SK-N-SH (cell line): ENCODE measurements around the gene GAB1. TPM values are rescaled to one million over a fixed set of nuclear protein-coding genes. Genes with fewer than 3 reads are reported as not detected.

Experiments used
- CTCF ChIA-PET: fragments of 300-600, 350-600 bp; formaldehyde crosslinking; extraction: SDS; loops from one replicate; lab custom pipeline; 2021; lab: Yijun Ruan, JAX
- POLR2A ChIA-PET: fragments of 350-600 bp; sonication (Branson Sonifier 250); formaldehyde crosslinking; extraction: SDS; loops from one replicate; lab custom pipeline; 2020; ENCODE audit warnings: antibody characterized with exemption, inconsistent platforms; lab: Yijun Ruan, JAX
- DNase-seq: peaks from one replicate; pipeline ENCODE4 v3.0.0; 2012
- H2AFZ ChIP-seq: fragments of 200-600 bp; sonication (generic); 2 replicates; pipeline ENCODE4 v1.8.1; 2016; ENCODE audit warnings: antibody characterized with exemption, mild to moderate bottlenecking, low read depth
- H3F3A ChIP-seq: fragments of 200-600 bp; sonication (generic); replicated peaks from 2 replicates; pipeline ENCODE3; 2016; ENCODE audit warnings: antibody characterized with exemption, mild to moderate bottlenecking; ENCODE audit not compliant: insufficient read depth
- H3K27ac ChIP-seq, 2 experiments: fragments of 200-500 bp in 1 of 2; fragments of 200-600 bp in 1 of 2; sonication (Bioruptor generic) in 1 of 2; sonication (generic), shearing (Covaris generic) in 1 of 2; 2 replicates each; pipeline versions ENCODE4 v1.5.1 to v1.6.1; 2014 to 2016; ENCODE audit warnings: low read depth in 2 of 2, inconsistent platforms in 1 of 2, low read length in 1 of 2, mild to moderate bottlenecking in 1 of 2, mixed read lengths in 1 of 2
- H3K27me3 ChIP-seq: fragments of 200-600 bp; sonication (generic), shearing (Covaris generic); 2 replicates; pipeline ENCODE4 v1.6.1; 2016; ENCODE audit warnings: mixed run types; ENCODE audit not compliant: insufficient read depth
- H3K36me3 ChIP-seq, 2 experiments: fragments of 200-500 bp in 1 of 2; fragments of 200-600 bp in 1 of 2; sonication (Bioruptor generic) in 1 of 2; sonication (generic) in 1 of 2; replicated peaks in 1 of 2; 2 replicates each; pipeline versions ENCODE3 to v1.5.1; 2014 to 2016; ENCODE audit warnings: low read length in 1 of 2, mild to moderate bottlenecking in 1 of 2; ENCODE audit not compliant: insufficient read depth in 2 of 2, control insufficient read depth in 1 of 2
- H3K4me1 ChIP-seq, 2 experiments: fragments of 200-500 bp in 1 of 2; fragments of 200-600 bp in 1 of 2; sonication (Bioruptor generic) in 1 of 2; sonication (generic), shearing (Covaris generic) in 1 of 2; 2 replicates each; pipeline versions ENCODE4 v1.5.1 to v1.6.1; 2014 to 2016; ENCODE audit warnings: low read depth in 1 of 2, low read length in 1 of 2, mixed run types in 1 of 2; ENCODE audit not compliant: insufficient read depth in 2 of 2, control insufficient read depth in 1 of 2
- H3K4me2 ChIP-seq: fragments of 200-600 bp; sonication (generic), shearing (Covaris generic); 2 replicates; pipeline ENCODE4 v1.6.1; 2017; ENCODE audit warnings: mixed run types
- H3K4me3 ChIP-seq, 2 experiments: fragments of 200-500 bp in 1 of 2; fragments of 200-600 bp in 1 of 2; sonication (Bioruptor generic) in 1 of 2; sonication (generic), shearing (Covaris generic) in 1 of 2; 2 replicates each; pipeline versions ENCODE4 v1.5.1 to v1.8.1; 2014 to 2016; ENCODE audit warnings: low read depth in 2 of 2, inconsistent platforms in 1 of 2, low read length in 1 of 2, mild to moderate bottlenecking in 1 of 2, mixed read lengths in 1 of 2, moderate library complexity in 1 of 2
- H3K79me2 ChIP-seq: fragments of 200-600 bp; sonication (generic); 2 replicates; pipeline ENCODE4 v1.8.1; 2017; ENCODE audit warnings: mild to moderate bottlenecking; ENCODE audit not compliant: insufficient read depth
- H3K9ac ChIP-seq: fragments of 200-600 bp; sonication (generic); 2 replicates; pipeline ENCODE4 v1.6.1; 2017; ENCODE audit warnings: mixed run types
- H3K9me2 ChIP-seq: fragments of 200-600 bp; sonication (generic); 2 replicates; pipeline ENCODE4 v1.6.1; 2017; ENCODE audit warnings: mixed run types
- H3K9me3 ChIP-seq: fragments of 200-600 bp; sonication (generic); 2 replicates; pipeline ENCODE4 v1.6.1; 2017; ENCODE audit warnings: mixed run types, mild to moderate bottlenecking, moderate library complexity
- H4K20me1 ChIP-seq: fragments of 200-600 bp; sonication (generic); 2 replicates; pipeline ENCODE4 v1.6.1; 2017; ENCODE audit warnings: mild to moderate bottlenecking, mixed run types; ENCODE audit not compliant: insufficient read depth
- CHD2 ChIP-seq: fragments of 150-350 bp; IDR thresholded peaks from 2 replicates; pipeline ENCODE4 v1.6.1; 2018; ENCODE audit warnings: low read length; ENCODE audit not compliant: partially characterized antibody
- EP300 ChIP-seq, 2 experiments: IDR thresholded peaks; 2 replicates each; pipeline versions ENCODE4 v1.4.0 to v1.6.1; 2012; ENCODE audit warnings: borderline replicate concordance in 1 of 2, low read depth in 1 of 2, low read length in 1 of 2
- EZH2phosphoT487 ChIP-seq: fragments of 200-600 bp; sonication (generic); IDR thresholded peaks from 2 replicates; pipeline ENCODE4 v1.6.1; 2017; ENCODE audit warnings: low read depth, mixed run types, mild to moderate bottlenecking, antibody characterized with exemption, moderate library complexity, borderline replicate concordance
- GABPA ChIP-seq: IDR thresholded peaks from 2 replicates; pipeline ENCODE4 v1.4.0; 2012; ENCODE audit warnings: low read depth, mild to moderate bottlenecking
- GATA2 ChIP-seq: sonication (generic); formaldehyde crosslinking; IDR thresholded peaks from 2 replicates; pipeline ENCODE4 v1.5.0; 2020; ENCODE audit warnings: mild to moderate bottlenecking, missing genetic modification reagents
- JUND ChIP-seq: IDR thresholded peaks from 2 replicates; pipeline ENCODE4 v1.4.0; 2012
- MXI1 ChIP-seq: IDR thresholded peaks from 2 replicates; pipeline ENCODE4 v1.6.1; 2012; ENCODE audit warnings: mild to moderate bottlenecking, low read depth, low read length, improper control_type of control experiment
- NFIC ChIP-seq: IDR thresholded peaks from 2 replicates; pipeline ENCODE4 v1.4.0; 2012; ENCODE audit warnings: borderline replicate concordance
- NRF1 ChIP-seq: IDR thresholded peaks from 2 replicates; pipeline ENCODE4 v1.6.1; 2012; ENCODE audit warnings: low read depth, mild to moderate bottlenecking, low read length
- RFX5 ChIP-seq: IDR thresholded peaks from 2 replicates; pipeline ENCODE4 v1.6.1; 2012; ENCODE audit warnings: mild to moderate bottlenecking, improper control_type of control experiment, low read length
- RXRA ChIP-seq: IDR thresholded peaks from 2 replicates; pipeline ENCODE4 v1.4.0; 2012; ENCODE audit warnings: low read depth, mild to moderate bottlenecking, borderline replicate concordance
- SIN3A ChIP-seq: IDR thresholded peaks from 2 replicates; pipeline ENCODE4 v1.6.1; 2012; ENCODE audit warnings: low read depth, mild to moderate bottlenecking, low read length, moderate library complexity, borderline replicate concordance
- SMC3 ChIP-seq: IDR thresholded peaks from 2 replicates; pipeline ENCODE4 v1.6.1; 2012; ENCODE audit warnings: low read depth, low read length, improper control_type of control experiment
- YY1 ChIP-seq: IDR thresholded peaks from 2 replicates; pipeline ENCODE4 v1.4.0; 2012; ENCODE audit warnings: low read depth, mild to moderate bottlenecking
- WGBS: methylation state at CpG from one replicate; pipeline ENCODE4 v1.1.6; 2017; ENCODE audit warnings: low lambda C conversion rate; 5-methylcytosine and 5-hydroxymethylcytosine counted together
- polyA plus RNA-seq, 3 experiments: library from polyadenylated mRNA; depleted of rRNA; stranded (reverse); fragments of >200 nt; gene quantifications; 2 replicates each; pipeline ENCODE4 v1.2.3, GENCODE V29; 2012
- TF ChIP-seq, protein P1 (sequence below): IDR thresholded peaks from 2 replicates; pipeline ENCODE4 v1.4.0; 2012; ENCODE audit warnings: low read depth
- TF ChIP-seq, protein P2 (sequence below): fragments of 150-350 bp; IDR thresholded peaks from 2 replicates; pipeline ENCODE4 v1.6.1; 2017; ENCODE audit warnings: antibody characterized with exemption, low read length, low read depth, borderline replicate concordance
- TF ChIP-seq, protein P3 (sequence below): fragments of 200-600 bp; sonication (generic); IDR thresholded peaks from 2 replicates; pipeline ENCODE4 v1.6.1; 2017; ENCODE audit warnings: antibody characterized with exemption, mild to moderate bottlenecking, moderate library complexity

The GAB1 gene
- polyA plus RNA-seq, 1 of the 3 experiments (the other 2 are of a cell fraction), result 3.7 TPM

DNA sequence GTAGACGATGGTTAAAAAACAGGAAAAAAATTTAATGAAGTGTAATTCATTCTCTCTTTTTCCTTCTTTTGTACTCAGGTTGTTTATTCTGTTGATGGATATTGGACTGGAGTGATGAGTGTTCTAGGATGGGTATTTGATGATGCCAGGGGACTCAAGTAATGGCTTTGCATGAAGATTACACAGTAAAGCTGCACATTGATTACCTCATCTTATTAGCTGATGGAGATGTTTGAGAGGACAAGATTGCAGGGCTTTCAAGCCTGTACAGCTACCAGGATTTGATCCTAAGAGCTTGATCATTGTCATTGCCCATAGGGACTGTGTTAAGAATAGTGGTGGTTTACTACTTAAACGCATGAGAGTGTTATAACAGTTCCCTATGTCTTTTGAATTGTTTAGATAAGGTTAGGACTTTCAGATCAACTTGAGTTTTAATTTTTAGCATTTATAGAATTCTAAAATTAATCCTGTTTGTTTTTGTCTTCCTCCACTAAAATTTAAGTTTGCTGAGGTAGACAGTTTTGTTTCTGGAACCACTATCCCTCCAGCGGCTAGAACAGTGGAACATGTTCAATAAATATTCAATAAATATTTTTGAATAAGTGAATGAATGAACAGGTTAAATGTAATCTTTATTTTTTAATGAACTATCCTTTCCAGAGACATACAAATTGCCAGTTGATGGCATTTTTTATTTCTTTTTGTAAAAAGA lies 58.2 kb downstream of the GAB1 start:
- no peak overlapping the region for H3K4me3 ChIP-seq
- 94% methylated on average over 3 of the region's 3 CpGs for WGBS
- H2AFZ ChIP-seq, result no peak overlapping the region
- H3K36me3 ChIP-seq, result peaks cover 0 to 3% of the 10 kb centered on the region in 2 experiments
- H3K4me2 ChIP-seq, result no peak overlapping the region
- no peaks in the 10 kb centered on the region for H3K27me3 ChIP-seq
- no peaks in the 10 kb centered on the region for H3K9me2 ChIP-seq
- no peak overlapping the region for H3K9ac ChIP-seq
- peaks cover 23 to 36% of the 10 kb centered on the region in 2 experiments; a peak in 3 of 4 replicates for H3K4me1 ChIP-seq
- CTCF ChIA-PET, result interaction anchor here (1.2 kb wide), 1 partner anchor 10 kb away, joined by 3 read pairs; no protein-coding TSS in a partner anchor
- no peaks in the 10 kb centered on the region for H3K9me3 ChIP-seq
- DNase-seq, result no peak
- H3K79me2 ChIP-seq, result peaks cover 17% of the 10 kb centered on the region
- H3F3A ChIP-seq, result peaks cover 26% of the 10 kb centered on the region
- POLR2A ChIA-PET, result no interaction called here
- H3K27ac ChIP-seq, result no peak overlapping the region
- H4K20me1 ChIP-seq, result no peaks in the 10 kb centered on the region
- TF ChIP-seq NFIC, result no peak
- no peak for TF ChIP-seq YY1
- TF ChIP-seq SMC3, result no peak
- no peak for TF ChIP-seq MXI1
- no peak for TF ChIP-seq GABPA

DNA sequence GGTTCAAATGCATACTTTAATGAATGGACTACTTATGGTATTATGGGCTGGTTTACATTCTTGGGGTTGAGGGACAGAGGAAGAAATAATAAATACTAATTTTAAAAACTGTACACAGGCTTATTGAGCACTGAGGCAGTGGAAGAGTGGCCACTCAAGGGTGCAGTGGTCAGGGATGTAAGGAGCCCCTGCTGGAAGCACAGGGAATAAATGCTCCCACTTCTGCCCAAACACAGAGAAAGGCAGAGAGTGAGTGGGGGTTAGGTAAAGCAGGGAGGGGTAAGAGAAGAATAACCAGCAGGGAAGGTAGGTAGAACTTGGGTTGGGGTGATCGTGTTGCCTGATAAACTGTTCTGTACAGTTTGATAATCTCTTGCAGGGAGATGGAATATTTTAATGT lies 60.0 kb downstream of the GAB1 start:
- WGBS, result 90% methylated on average over 1 of the region's 1 CpG
- POLR2A ChIA-PET, result no interaction called here

DNA sequence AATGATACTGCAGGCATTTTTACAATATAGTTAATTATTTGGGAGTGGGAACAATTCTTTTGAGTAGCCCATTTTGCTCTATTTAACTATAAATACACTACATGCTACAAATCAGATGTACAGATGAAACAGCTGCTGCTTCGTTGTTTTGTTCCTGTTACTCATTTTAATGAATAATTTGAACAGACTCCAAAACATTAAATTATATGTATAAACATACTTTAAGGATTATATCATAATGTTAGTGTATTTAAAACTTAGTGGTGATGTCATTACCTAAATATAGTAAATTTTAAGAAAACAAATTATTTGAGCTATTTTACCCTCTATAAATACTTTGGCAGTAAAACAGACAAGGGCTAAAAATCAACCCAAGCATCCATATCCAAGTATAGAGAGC lies 60.7 kb downstream of the GAB1 start:
- ChIA-PET CTCF (interaction anchor here (1.1 to 1.5 kb wide), 3 partner anchors 10 to 46 kb away, joined by 3 to 6 read pairs (median 3); no protein-coding TSS in a partner anchor), POLR2A (no interaction called here)
- no peak overlapping the region for H3K4me3 ChIP-seq
- peak overlapping the region; percentile 30 for H3K4me2 ChIP-seq
- H3K79me2 ChIP-seq, result peaks cover 14% of the 10 kb centered on the region
- DNase-seq, result no peak
- 18% methylated on average over 1 of the region's 1 CpG for WGBS
- H3K27me3 ChIP-seq, result no peaks in the 10 kb centered on the region
- no peaks in the 10 kb centered on the region for H3K9me2 ChIP-seq
- no peaks in the 10 kb centered on the region for H3K9me3 ChIP-seq
- H3K36me3 ChIP-seq, result peaks cover 0 to 3% of the 10 kb centered on the region in 2 experiments
- no peaks in the 10 kb centered on the region for H4K20me1 ChIP-seq
- H3F3A ChIP-seq, result peaks cover 20% of the 10 kb centered on the region
- peaks cover 6 to 13% of the 10 kb centered on the region in 2 experiments; a peak in 3 of 4 replicates for H3K4me1 ChIP-seq
- H3K9ac ChIP-seq, result no peak overlapping the region
- H3K27ac ChIP-seq, result peak overlapping the region in 1 of 2 experiments; percentile 80; a peak in 2 of 4 replicates
- no peak overlapping the region for H2AFZ ChIP-seq
- TF ChIP-seq RFX5 (no peak), MXI1 (no peak), SMC3 (no peak), JUND (peak; percentile 33; the same call in 1 of the 2 replicates), NRF1 (no peak), EP300 (IDR thresholded peaks at IDR 0.05; ENCODE audit: borderline replicate concordance in 1 of 2, low read depth in 1 of 2, low read length in 1 of 2) (no peak), SIN3A (no peak), RXRA (no peak), EZH2phosphoT487 (no peak), CHD2 (no peak), YY1 (no peak)
- TF ChIP-seq, protein P1, sequence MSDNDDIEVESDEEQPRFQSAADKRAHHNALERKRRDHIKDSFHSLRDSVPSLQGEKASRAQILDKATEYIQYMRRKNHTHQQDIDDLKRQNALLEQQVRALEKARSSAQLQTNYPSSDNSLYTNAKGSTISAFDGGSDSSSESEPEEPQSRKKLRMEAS, result no peak
- TF ChIP-seq, protein P2, sequence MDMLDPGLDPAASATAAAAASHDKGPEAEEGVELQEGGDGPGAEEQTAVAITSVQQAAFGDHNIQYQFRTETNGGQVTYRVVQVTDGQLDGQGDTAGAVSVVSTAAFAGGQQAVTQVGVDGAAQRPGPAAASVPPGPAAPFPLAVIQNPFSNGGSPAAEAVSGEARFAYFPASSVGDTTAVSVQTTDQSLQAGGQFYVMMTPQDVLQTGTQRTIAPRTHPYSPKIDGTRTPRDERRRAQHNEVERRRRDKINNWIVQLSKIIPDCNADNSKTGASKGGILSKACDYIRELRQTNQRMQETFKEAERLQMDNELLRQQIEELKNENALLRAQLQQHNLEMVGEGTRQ, result no peak

More for the DNA sequence above, 60.0 kb downstream of the GAB1 start:
- Histone ChIP-seq H3K9me2 (no peaks in the 10 kb centered on the region), H3K27ac (peak overlapping the region in 1 of 2 experiments; percentile 62; a peak in 1 of 4 replicates), H3K4me3 (no peak overlapping the region), H3F3A (peaks cover 20% of the 10 kb centered on the region), H3K27me3 (no peaks in the 10 kb centered on the region), H3K9me3 (no peaks in the 10 kb centered on the region), H3K4me1 (peaks cover 11 to 18% of the 10 kb centered on the region in 2 experiments; a peak in 3 of 4 replicates), H3K36me3 (peaks cover 0 to 3% of the 10 kb centered on the region in 2 experiments), H3K79me2 (peaks cover 17% of the 10 kb centered on the region), H2AFZ (no peak overlapping the region), H3K9ac (no peak overlapping the region), H3K4me2 (peak overlapping the region; percentile 12; the same call in 1 of the 2 replicates), H4K20me1 (no peaks in the 10 kb centered on the region)
- no peak for DNase-seq
- CTCF ChIA-PET, result interaction anchor here (1.1 to 1.5 kb wide), 3 partner anchors 10 to 45 kb away, joined by 3 to 6 read pairs (median 3); no protein-coding TSS in a partner anchor
- no peak for TF ChIP-seq GATA2
- TF ChIP-seq, protein P3, sequence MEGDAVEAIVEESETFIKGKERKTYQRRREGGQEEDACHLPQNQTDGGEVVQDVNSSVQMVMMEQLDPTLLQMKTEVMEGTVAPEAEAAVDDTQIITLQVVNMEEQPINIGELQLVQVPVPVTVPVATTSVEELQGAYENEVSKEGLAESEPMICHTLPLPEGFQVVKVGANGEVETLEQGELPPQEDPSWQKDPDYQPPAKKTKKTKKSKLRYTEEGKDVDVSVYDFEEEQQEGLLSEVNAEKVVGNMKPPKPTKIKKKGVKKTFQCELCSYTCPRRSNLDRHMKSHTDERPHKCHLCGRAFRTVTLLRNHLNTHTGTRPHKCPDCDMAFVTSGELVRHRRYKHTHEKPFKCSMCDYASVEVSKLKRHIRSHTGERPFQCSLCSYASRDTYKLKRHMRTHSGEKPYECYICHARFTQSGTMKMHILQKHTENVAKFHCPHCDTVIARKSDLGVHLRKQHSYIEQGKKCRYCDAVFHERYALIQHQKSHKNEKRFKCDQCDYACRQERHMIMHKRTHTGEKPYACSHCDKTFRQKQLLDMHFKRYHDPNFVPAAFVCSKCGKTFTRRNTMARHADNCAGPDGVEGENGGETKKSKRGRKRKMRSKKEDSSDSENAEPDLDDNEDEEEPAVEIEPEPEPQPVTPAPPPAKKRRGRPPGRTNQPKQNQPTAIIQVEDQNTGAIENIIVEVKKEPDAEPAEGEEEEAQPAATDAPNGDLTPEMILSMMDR, result peak; percentile 41
